HAP-1 (cell line): ENCODE data around the gene VTI1B.
"Not testable (repeated sequence)": the region's sequence is repeated elsewhere in the genome, so short reads cannot be mapped to it uniquely, and the experiment has no call there.

ENCODE experiments used
- DNase-seq, 2 experiments: peaks; one replicate each; pipeline ENCODE4 v3.0.0-alpha.2; 2016 to 2020; ENCODE audit warnings: low spot score in 2 of 2
- H3K27me3 ChIP-seq: fragments of 250-450 bp; sonication (Bioruptor Pico); 2 replicates; pipeline ENCODE4 v1.5.1; 2020; ENCODE audit warnings: low read depth, mild to moderate bottlenecking, moderate library complexity
- H3K36me3 ChIP-seq: fragments of 250-450 bp; sonication (Bioruptor Pico); replicated peaks from 2 replicates; pipeline ENCODE4 v1.5.1; 2020; ENCODE audit warnings: mild to moderate bottlenecking
- H3K4me1 ChIP-seq: fragments of 250-450 bp; sonication (Bioruptor Pico); 2 replicates; pipeline ENCODE4 v1.5.1; 2020; ENCODE audit warnings: mild to moderate bottlenecking
- H3K4me3 ChIP-seq: fragments of 250-450 bp; sonication (Bioruptor Pico); 2 replicates; pipeline ENCODE4 v1.5.1; 2020; ENCODE audit warnings: mild to moderate bottlenecking, moderate library complexity
- H3K9me3 ChIP-seq: fragments of 250-450 bp; sonication (Bioruptor Pico); 2 replicates; pipeline ENCODE4 v1.5.1; 2020; ENCODE audit warnings: mild to moderate bottlenecking, moderate library complexity
- in situ Hi-C: fragments of 300-500 bp; cut with MboI; formaldehyde crosslinking; loops from 3 replicates; pipeline ENCODE4 v1.14.3; 2020; ENCODE audit warnings: low sequenced_read_pairs, inconsistent platforms, mixed read lengths

The VTI1B gene

DNA sequence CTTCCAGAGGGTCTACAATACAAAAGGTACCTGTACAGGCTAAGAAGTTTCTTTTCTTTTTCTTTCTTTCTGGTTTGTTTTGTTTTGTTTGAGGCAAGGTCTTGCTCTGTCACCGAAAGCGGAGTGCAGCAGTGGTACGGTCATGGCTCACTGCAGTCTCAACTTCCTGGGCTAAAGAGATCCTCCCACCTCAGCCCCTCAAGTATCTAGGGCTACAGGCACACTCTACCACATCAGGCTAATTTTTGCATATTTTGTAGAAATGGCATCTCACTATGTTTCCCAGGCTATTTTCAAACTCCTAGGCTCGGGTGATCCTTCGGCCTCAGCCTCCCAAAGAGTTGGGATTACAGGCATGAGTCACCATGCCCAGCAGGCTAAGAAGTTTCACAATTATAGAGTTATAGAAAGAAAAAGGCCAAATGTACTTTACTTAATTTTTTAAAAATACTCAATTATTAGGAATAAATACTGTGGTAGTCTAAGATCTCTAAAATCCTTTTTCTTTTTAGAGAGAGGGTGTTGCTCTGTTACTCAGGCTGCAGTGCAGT is 71.4 kb downstream of the VTI1B start:
- Histone ChIP-seq H3K4me3 (no peak overlapping the region), H3K27me3 (no peaks in the 10 kb centered on the region), H3K4me1 (peaks cover 3% of the 10 kb centered on the region), H3K36me3 (no peaks in the 10 kb centered on the region), H3K9me3 (no peaks in the 10 kb centered on the region)
- no peak for DNase-seq
- in situ Hi-C loops, result no loop called here

DNA sequence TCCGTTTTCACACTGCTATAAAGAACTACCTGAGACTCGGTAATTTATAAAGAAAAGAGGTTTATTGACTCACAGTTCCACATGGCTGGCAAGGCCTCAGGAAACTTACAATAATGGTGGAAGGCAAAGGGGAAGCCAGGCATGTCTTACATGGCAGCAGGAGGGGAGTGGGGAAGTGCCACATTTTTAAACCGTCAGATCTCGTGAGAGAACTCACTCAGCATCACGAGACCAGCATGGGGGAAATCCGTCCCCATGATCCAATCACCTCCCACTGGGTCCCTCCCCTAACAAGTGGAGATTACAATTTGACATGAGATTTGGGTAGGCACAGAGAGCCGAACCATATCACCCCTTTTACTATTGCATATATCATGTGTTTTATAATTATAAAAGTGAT is 72.4 kb downstream of the VTI1B start:
- DNase-seq, result no peak
- Histone ChIP-seq H3K9me3 (no peaks in the 10 kb centered on the region), H3K4me3 (no peak overlapping the region), H3K4me1 (peaks cover 3% of the 10 kb centered on the region), H3K36me3 (no peaks in the 10 kb centered on the region), H3K27me3 (no peaks in the 10 kb centered on the region)
- in situ Hi-C loops, result no loop called here

DNA sequence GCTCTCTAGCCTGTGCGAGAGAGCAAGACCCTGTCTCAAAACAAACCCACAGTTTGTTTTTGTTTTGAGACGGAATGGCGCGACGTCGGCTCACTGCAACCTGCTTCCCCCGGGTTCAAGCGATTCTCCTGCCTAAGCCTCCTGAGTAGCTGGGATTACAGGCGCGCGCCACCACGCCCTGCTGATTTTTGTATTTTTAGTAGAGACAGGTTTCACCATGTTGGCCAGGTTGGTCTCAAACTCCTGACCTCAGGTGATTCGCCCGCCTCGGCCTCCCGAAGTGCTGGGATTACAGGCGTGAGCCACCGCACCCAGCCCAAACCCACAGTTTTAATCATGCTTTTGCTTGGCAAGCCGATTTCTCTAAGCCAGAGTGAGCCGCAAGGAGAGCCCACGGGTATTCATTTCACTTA is 73.9 kb downstream of the VTI1B start:
- H3K27me3 ChIP-seq, DNase-seq, H3K9me3 ChIP-seq, H3K4me1 ChIP-seq, H3K36me3 ChIP-seq, in situ Hi-C loops: not testable (repeated sequence)
- H3K4me3 ChIP-seq, result peak overlapping the region; percentile 75

DNA sequence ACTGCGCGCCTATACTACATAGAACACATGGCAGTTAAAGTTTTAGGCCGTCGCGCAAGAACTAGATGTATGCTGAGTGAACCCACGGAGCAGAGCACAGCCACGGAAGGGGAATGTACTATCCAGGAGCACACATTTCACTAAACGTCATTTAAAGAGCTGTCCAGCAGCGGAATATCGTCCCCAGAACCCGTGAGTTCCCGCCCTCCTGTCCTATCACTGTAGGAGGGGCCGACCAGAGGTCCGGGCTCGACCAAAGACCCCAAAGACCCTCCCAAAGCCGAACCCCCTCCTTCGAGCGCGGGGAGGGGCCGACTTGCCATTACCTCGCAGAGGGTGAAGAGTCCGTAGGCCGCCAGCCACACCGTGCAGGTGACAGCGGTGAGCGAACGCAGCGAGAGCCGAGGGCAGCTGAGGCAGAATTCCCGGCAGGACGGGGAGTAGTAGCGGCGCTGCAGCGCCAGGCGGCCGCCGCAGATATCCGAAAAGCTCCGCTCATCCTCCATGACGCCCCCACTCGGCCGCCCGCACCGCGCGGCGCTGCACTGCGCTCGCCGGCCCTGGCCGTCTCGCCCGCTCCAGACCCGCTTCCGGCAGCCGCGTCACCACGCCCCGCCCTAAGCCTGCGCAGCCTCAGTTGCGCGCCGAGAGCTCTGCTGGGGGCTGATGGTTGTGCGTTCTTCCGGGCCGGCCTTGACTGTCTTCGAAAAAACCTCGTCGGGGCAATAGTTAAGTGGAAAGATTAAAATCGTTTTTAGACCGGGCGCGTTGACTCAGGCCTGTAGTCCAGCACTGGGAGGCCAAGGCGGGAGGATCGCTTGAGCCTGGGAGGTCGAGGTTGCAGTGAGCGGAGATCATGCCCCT is 74.5 kb downstream of the VTI1B start, which contains the start of gene PIGH:
Gene PIGH (minus strand): TSS at position 571 of the 864 bp plus-strand sequence. CDS start 65 bp downstream, at position 506.
- H3K9me3 ChIP-seq, result no peaks in the 10 kb centered on the region
- H3K4me3 ChIP-seq, result peak within 1 kb of the TSS; percentile 75
- no peaks in the 10 kb centered on the region for H3K36me3 ChIP-seq
- DNase-seq, result peak; percentile 74 to 94
- in situ Hi-C loops, result no loop called here
- peaks cover 3% of the 10 kb centered on the region for H3K4me1 ChIP-seq
- no peaks in the 10 kb centered on the region for H3K27me3 ChIP-seq
